ENCODE data around the gene GNAQ.

The GNAQ gene

GRCh38 chr9:78044886-78045285, 13.3 kb upstream of the GNAQ start:
- Histone ChIP-seq H3K27ac (ENCODE audit: low read depth, low read length) (no peak overlapping the region), H4K20me1 (ENCODE audit: control insufficient read depth, insufficient read depth, low read depth, low read length) (no peaks in the 10 kb centered on the region), H3K4me3 (ENCODE audit: low read length) (no peak overlapping the region), H3F3A (ENCODE audit: control insufficient read depth, insufficient read depth) (no peaks in the 10 kb centered on the region), H3K9me2 (replicated peaks; ENCODE audit: control insufficient read depth, low read length) (no peaks in the 10 kb centered on the region), H3K79me2 (ENCODE audit: control insufficient read depth, low read length) (no peaks in the 10 kb centered on the region), H3K4me1 (ENCODE audit: control insufficient read depth, low read length) (no peaks in the 10 kb centered on the region), H3K36me3 (ENCODE audit: control insufficient read depth, low read length) (no peaks in the 10 kb centered on the region), H3K4me2 (ENCODE audit: low read length) (no peak overlapping the region), H3K27me3 (ENCODE audit: control insufficient read depth, low read length) (peaks cover 16% of the 10 kb centered on the region), H3K9me3 (ENCODE audit: control insufficient read depth, insufficient read depth, low read length) (no peaks in the 10 kb centered on the region)
- no peak for TF ChIP-seq EZH2phosphoT487 (IDR thresholded peaks at IDR 0.05; ENCODE audit: borderline replicate concordance, low read length)
- TF ChIP-seq CTCF (IDR thresholded peaks at IDR 0.05; ENCODE audit: low read depth, low read length, poor library complexity, severe bottlenecking): no peak

DNA sequence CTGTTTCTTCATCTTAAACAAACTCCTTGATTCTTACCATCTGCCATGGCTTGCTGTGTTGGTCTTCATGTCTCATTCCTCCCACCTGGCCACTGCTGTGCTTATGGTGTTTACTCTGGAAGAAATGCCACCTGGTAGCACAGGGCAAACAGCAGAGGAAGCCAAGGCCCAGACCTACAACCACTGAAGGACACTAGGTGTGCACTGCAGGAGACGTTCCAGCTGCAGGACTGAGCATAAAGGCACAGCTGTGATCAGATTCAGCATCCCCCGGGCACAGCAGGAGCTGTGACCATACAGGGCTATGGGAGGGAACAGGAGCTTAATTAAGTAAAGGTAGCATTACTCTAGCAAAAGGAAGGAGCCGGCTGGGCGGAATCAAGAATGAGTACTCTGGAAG, 12.6 kb upstream of the GNAQ start:
- TF ChIP-seq CTCF (IDR thresholded peaks at IDR 0.05; ENCODE audit: low read depth, low read length, poor library complexity, severe bottlenecking) (no peak), EZH2phosphoT487 (IDR thresholded peaks at IDR 0.05; ENCODE audit: borderline replicate concordance, low read length) (no peak)

GRCh38 chr9:78041971-78042370, 10.4 kb upstream of the GNAQ start:
- Histone ChIP-seq H3K9me3 (ENCODE audit: control insufficient read depth, insufficient read depth, low read length) (no peaks in the 10 kb centered on the region), H3K4me1 (ENCODE audit: control insufficient read depth, low read length) (no peaks in the 10 kb centered on the region)

More for the DNA sequence above, 12.6 kb upstream of the GNAQ start:
- Histone ChIP-seq H3K4me2 (ENCODE audit: low read length) (no peak overlapping the region), H3K79me2 (ENCODE audit: control insufficient read depth, low read length) (no peaks in the 10 kb centered on the region), H3K9me3 (ENCODE audit: control insufficient read depth, insufficient read depth, low read length) (no peaks in the 10 kb centered on the region), H3F3A (ENCODE audit: control insufficient read depth, insufficient read depth) (no peaks in the 10 kb centered on the region), H3K27me3 (ENCODE audit: control insufficient read depth, low read length) (peaks cover 12% of the 10 kb centered on the region), H3K36me3 (ENCODE audit: control insufficient read depth, low read length) (no peaks in the 10 kb centered on the region), H3K4me3 (ENCODE audit: low read length) (no peak overlapping the region), H4K20me1 (ENCODE audit: control insufficient read depth, insufficient read depth, low read depth, low read length) (no peaks in the 10 kb centered on the region), H3K9me2 (replicated peaks; ENCODE audit: control insufficient read depth, low read length) (no peaks in the 10 kb centered on the region), H3K4me1 (ENCODE audit: control insufficient read depth, low read length) (no peaks in the 10 kb centered on the region), H3K27ac (ENCODE audit: low read depth, low read length) (no peak overlapping the region)

More at GRCh38 chr9:78041971-78042370, 10.4 kb upstream of the GNAQ start:
- H3K79me2 ChIP-seq (ENCODE audit: control insufficient read depth, low read length): no peaks in the 10 kb centered on the region
- no peak overlapping the region for H3K4me2 ChIP-seq (ENCODE audit: low read length)
- H3K4me3 ChIP-seq (ENCODE audit: low read length): no peak overlapping the region
- H4K20me1 ChIP-seq (ENCODE audit: control insufficient read depth, insufficient read depth, low read depth, low read length): no peaks in the 10 kb centered on the region
- H3K36me3 ChIP-seq (ENCODE audit: control insufficient read depth, low read length): no peaks in the 10 kb centered on the region
- no peak for TF ChIP-seq CTCF (IDR thresholded peaks at IDR 0.05; ENCODE audit: low read depth, low read length, poor library complexity, severe bottlenecking)
- TF ChIP-seq EZH2phosphoT487 (IDR thresholded peaks at IDR 0.05; ENCODE audit: borderline replicate concordance, low read length): no peak
- H3F3A ChIP-seq (ENCODE audit: control insufficient read depth, insufficient read depth): no peaks in the 10 kb centered on the region
- no peaks in the 10 kb centered on the region for H3K9me2 ChIP-seq (replicated peaks; ENCODE audit: control insufficient read depth, low read length)
- H3K27me3 ChIP-seq (ENCODE audit: control insufficient read depth, low read length): peaks cover 9% of the 10 kb centered on the region
- H3K27ac ChIP-seq (ENCODE audit: low read depth, low read length): no peak overlapping the region

Data from DOHH2 (cell line).